ENCODE results near the gene MGMT.

Gene MGMT

GRCh38 chr10:129815898-129816655 is 349.0 kb downstream of the MGMT start:
- no peak for DNase-seq

- DNase-seq = no peak
Measured at GRCh38 chr10:129816656-129817045, 349.6 kb downstream of the MGMT start.

All from CD4-positive, alpha-beta T cell treated with Interleukin-17A for 1 hour (primary cell).